H1 (cell line): ENCODE results near the gene C2CD4C. TPM values are rescaled to one million over a fixed set of nuclear protein-coding genes. Genes with fewer than 3 reads are reported as not detected.

Experiments
- BCL11A ChIP-seq, 2 experiments: IDR thresholded peaks; one replicate each; pipeline ENCODE4 v1.6.1; 2011; ENCODE audit warnings: low read depth in 2 of 2, low read length in 2 of 2, mild to moderate bottlenecking in 2 of 2
- CBX8 ChIP-seq: fragments of 300-800, 300-1000 bp; sonication (generic); IDR thresholded peaks from 2 replicates; pipeline ENCODE4 v1.7.1; 2016; ENCODE audit warnings: low read depth, low read length, borderline replicate concordance
- CHD2 ChIP-seq: IDR thresholded peaks from 2 replicates; pipeline ENCODE4 v1.6.1; 2012; ENCODE audit warnings: low read length, improper control_type of control experiment
- HDAC2 ChIP-seq, 2 experiments: fragments of 300-600 bp in 1 of 2; sonication (generic) in 1 of 2; IDR thresholded peaks; 2 replicates each; pipeline ENCODE4 v1.6.1; 2011 to 2012; ENCODE audit warnings: low read depth in 2 of 2, low read length in 2 of 2, mild to moderate bottlenecking in 2 of 2, moderate library complexity in 2 of 2, borderline replicate concordance in 1 of 2, inconsistent platforms in 1 of 2
- JUND ChIP-seq: IDR thresholded peaks from 2 replicates; pipeline ENCODE4 v1.6.1; 2011; ENCODE audit warnings: mild to moderate bottlenecking, improper control_type of control experiment, low read length
- RNF2 ChIP-seq: fragments of 200-900, 300-1000 bp; sonication (generic); IDR thresholded peaks from 2 replicates; pipeline ENCODE4 v1.7.1; 2016; ENCODE audit warnings: borderline replicate concordance, low read depth, mild to moderate bottlenecking, antibody characterized with exemption, low read length; ENCODE audit not compliant: poor library complexity, severe bottlenecking; ENCODE audit errors: missing control alignments
- SAP30 ChIP-seq: fragments of 300-600 bp; sonication (generic); IDR thresholded peaks from 2 replicates; pipeline ENCODE4 v1.7.1; 2012; ENCODE audit warnings: low read length, moderate library complexity, mild to moderate bottlenecking, inconsistent platforms; ENCODE audit not compliant: insufficient read depth, insufficient replicate concordance
- polyA plus RNA-seq, 7 experiments: library from polyadenylated mRNA; depleted of rRNA in 3 of 7; stranded (reverse) in 5 of 7; unstranded in 2 of 7; fragments of >200 nt in 5 of 7; fragments of 200-250 nt in 2 of 7; gene quantifications; 1 replicate in 5 of 7; 2 replicates in 1 of 7; 4 replicates in 1 of 7; pipeline versions ENCODE4 v1.2.1 to v1.2.3, GENCODE V29; 2011 to 2013; ENCODE audit warnings: missing spikeins in 2 of 7, mixed read lengths in 2 of 7
- total RNA-seq: library from RNA; stranded (reverse); fragmentation: NEBNext Ultra II Directional; extraction: Animal tissue kit (Norgen Biotek cat#: 25700); gene quantifications from 2 replicates; pipeline ENCODE4 v1.2.1, GENCODE V29; 2021

C2CD4C gene
- total and polyA plus RNA-seq, 2 of the 8 experiments (the other 6 are each of a cell fraction or from before 2014, with no cell fraction given) = 3.8 to 6.3 TPM

GRCh38 chr19:444677-445210 lies 35.8 kb upstream of the C2CD4C start (continued):
- TF ChIP-seq CBX8 = no peak
- no peak for TF ChIP-seq BCL11A (IDR thresholded peaks at IDR 0.05; ENCODE audit: low read depth in 2 of 2, low read length in 2 of 2)
- no peak for TF ChIP-seq CHD2
- TF ChIP-seq JUND = no peak
- no peak for TF ChIP-seq RNF2
- TF ChIP-seq SAP30 = no peak
- TF ChIP-seq HDAC2 (IDR thresholded peaks at IDR 0.05; ENCODE audit: borderline replicate concordance in 1 of 2, low read depth in 2 of 2, low read length in 2 of 2) = no peak
